Left lung (tissue), 10 donors: Measurements from ENCODE around the gene PCGF3. TPM values are rescaled to one million over a fixed set of nuclear protein-coding genes. Genes with fewer than 3 reads are reported as not detected.

Experiments used
- ATAC-seq: fragments of 200-7000 bp; cut with Tn5 transposase; one replicate; pipeline ENCODE4 v1.9.1; 2020; ENCODE audit warnings: moderate library complexity
- DNase-seq, 4 donors: peaks; one replicate each; pipeline ENCODE4 v3.0.0-alpha.2; 2013 to 2020
- H3K27ac ChIP-seq, 2 donors: fragments of 200-600 bp; sonication (generic) in 1 of 2; one replicate each; pipeline versions ENCODE4 v1.5.0 to v1.8.0; 2020 to 2021
- H3K27me3 ChIP-seq, 2 donors: fragments of 200-600 bp; sonication (generic) in 1 of 2; one replicate each; pipeline versions ENCODE4 v1.5.0 to v1.8.0; 2020 to 2021
- H3K36me3 ChIP-seq, 2 donors: fragments of 200-600 bp; sonication (generic) in 1 of 2; one replicate each; pipeline versions ENCODE4 v1.5.0 to v1.8.0; 2020 to 2021
- H3K4me1 ChIP-seq, 2 donors: fragments of 200-600 bp; one replicate each; pipeline ENCODE4 v1.8.0; 2021
- H3K4me3 ChIP-seq, 2 donors: fragments of 200-600 bp; sonication (generic) in 1 of 2; one replicate each; pipeline versions ENCODE4 v1.5.0 to v1.8.0; 2020 to 2021; ENCODE audit warnings: mild to moderate bottlenecking in 1 of 2
- H3K9me3 ChIP-seq, 2 donors: fragments of 200-600 bp; sonication (generic) in 1 of 2; one replicate each; pipeline versions ENCODE4 v1.5.0 to v1.8.0; 2020 to 2021
- intact Hi-C, 2 donors: fragments of 100-400 bp; cut with DNase I; formaldehyde crosslinking; loops; one replicate each; pipeline versions ENCODE4 v1.11.2 to v1.14.2; 2022
- polyA plus RNA-seq, 6 donors: library from polyadenylated mRNA; unstranded; fragments of 120-200 nt; gene quantifications; one replicate each; pipeline ENCODE4 v1.2.1, GENCODE V29; 2013; ENCODE audit not compliant: insufficient read length in 6 of 6
- total RNA-seq, 2 donors: library from RNA; stranded (reverse); fragmentation: NEBNext Ultra II Directional; extraction: Animal tissue kit (Norgen Biotek cat#: 25700); gene quantifications; one replicate each; pipeline ENCODE4 v1.2.1, GENCODE V29; 2021
- TF ChIP-seq, protein P1 (sequence below), 2 donors: fragments of 200-600 bp; sonication (generic) in 1 of 2; IDR thresholded peaks; one replicate each; pipeline versions ENCODE4 v1.5.0 to v1.8.0; 2021; ENCODE audit warnings: antibody characterized with exemption in 2 of 2
- donor health status: DM: no; HTN: yes; CAD: no.
- donor health status: DM: no; HTN: no; CAD: no.

PCGF3 gene
- total and polyA plus RNA-seq, 8 donors, result 43.7 to 110 (median 88.7) TPM

- peak overlapping the region in 1 of 2 donors; percentile 6 for H3K4me3 ChIP-seq
These were observed 3.0 kb downstream of the PCGF3 start for GRCh38 chr4:708631-708933.

DNA sequence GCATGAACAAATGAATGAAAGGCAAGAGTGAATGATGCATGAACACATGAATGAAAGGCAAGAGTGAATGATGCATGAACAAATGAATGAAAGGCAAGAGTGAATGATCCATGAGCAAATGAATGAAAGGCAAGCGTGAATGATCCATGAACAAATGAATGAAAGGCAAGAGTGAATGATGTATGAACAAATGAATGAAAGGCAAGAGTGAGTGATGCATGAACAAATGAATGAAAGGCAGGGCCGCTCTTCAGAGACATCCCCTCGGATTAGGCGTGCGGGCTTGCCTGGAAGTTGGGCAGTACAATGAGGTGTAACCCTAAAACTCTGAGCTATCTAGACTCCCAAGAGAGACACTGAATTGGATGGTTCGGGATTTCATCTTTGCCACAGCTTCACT, 3.7 kb downstream of the PCGF3 start:
- Histone ChIP-seq H3K27me3 (no peaks in the 10 kb centered on the region), H3K4me1 (peaks cover 13 to 34% of the 10 kb centered on the region in 2 donors), H3K4me3 (no peak overlapping the region), H3K9me3 (no peaks in the 10 kb centered on the region), H3K36me3 (peaks cover 0 to 5% of the 10 kb centered on the region in 2 donors), H3K27ac (peak overlapping the region in 1 of 2 donors; percentile 38)
- TF ChIP-seq, protein P1, sequence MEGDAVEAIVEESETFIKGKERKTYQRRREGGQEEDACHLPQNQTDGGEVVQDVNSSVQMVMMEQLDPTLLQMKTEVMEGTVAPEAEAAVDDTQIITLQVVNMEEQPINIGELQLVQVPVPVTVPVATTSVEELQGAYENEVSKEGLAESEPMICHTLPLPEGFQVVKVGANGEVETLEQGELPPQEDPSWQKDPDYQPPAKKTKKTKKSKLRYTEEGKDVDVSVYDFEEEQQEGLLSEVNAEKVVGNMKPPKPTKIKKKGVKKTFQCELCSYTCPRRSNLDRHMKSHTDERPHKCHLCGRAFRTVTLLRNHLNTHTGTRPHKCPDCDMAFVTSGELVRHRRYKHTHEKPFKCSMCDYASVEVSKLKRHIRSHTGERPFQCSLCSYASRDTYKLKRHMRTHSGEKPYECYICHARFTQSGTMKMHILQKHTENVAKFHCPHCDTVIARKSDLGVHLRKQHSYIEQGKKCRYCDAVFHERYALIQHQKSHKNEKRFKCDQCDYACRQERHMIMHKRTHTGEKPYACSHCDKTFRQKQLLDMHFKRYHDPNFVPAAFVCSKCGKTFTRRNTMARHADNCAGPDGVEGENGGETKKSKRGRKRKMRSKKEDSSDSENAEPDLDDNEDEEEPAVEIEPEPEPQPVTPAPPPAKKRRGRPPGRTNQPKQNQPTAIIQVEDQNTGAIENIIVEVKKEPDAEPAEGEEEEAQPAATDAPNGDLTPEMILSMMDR (IDR thresholded peaks at IDR 0.05), result no peak
- DNase-seq (no peak), ATAC-seq (no peak)
- intact Hi-C loops, result no loop called here

More at GRCh38 chr4:708631-708933, 3.0 kb downstream of the PCGF3 start:
- Histone ChIP-seq H3K4me1 (peaks cover 13 to 34% of the 10 kb centered on the region in 2 donors), H3K9me3 (no peaks in the 10 kb centered on the region), H3K36me3 (no peaks in the 10 kb centered on the region), H3K27me3 (no peaks in the 10 kb centered on the region), H3K27ac (no peak overlapping the region)
- DNase-seq (no peak), ATAC-seq (no peak)
- TF ChIP-seq, protein P1 (IDR thresholded peaks at IDR 0.05), result no peak
- intact Hi-C loops, result no loop called here

- TF ChIP-seq, protein P1 (IDR thresholded peaks at IDR 0.05), result no peak
- H3K4me3 ChIP-seq, result no peak overlapping the region
- H3K4me1 ChIP-seq, result peaks cover 13 to 34% of the 10 kb centered on the region in 2 donors
- peaks cover 0 to 8% of the 10 kb centered on the region in 2 donors for H3K36me3 ChIP-seq
- no peak for DNase-seq
- intact Hi-C loops, result no loop called here
- ATAC-seq, result no peak
- no peaks in the 10 kb centered on the region for H3K27me3 ChIP-seq
- H3K27ac ChIP-seq, result peak overlapping the region in 1 of 2 donors; percentile 38
- H3K9me3 ChIP-seq, result no peaks in the 10 kb centered on the region
These were observed 4.5 kb downstream of the PCGF3 start for GRCh38 chr4:710116-710515.

DNA sequence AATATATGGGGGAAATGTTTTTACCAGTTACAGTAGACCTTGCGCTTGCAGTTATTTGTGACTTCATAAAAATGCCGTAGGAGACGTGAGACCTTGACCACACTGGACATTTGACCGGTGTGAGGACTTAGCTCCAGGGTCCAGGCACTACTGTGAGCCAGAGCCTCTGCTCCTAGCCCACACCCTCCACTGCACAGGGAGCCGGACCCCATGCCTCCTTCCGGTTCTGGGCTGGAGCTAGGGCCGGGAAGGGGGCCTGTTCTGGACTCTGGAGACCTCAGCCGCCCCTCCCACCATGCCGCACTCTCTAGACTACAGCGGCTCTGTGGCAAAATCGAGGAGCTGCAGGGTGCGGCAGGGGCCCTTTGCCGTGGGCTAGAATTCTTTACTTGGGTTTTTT, 5.3 kb downstream of the PCGF3 start:
- ATAC-seq, result no peak
- intact Hi-C loops, result no loop called here
- TF ChIP-seq, protein P1 (IDR thresholded peaks at IDR 0.05), result no peak
- Histone ChIP-seq H3K4me1 (peaks cover 13 to 34% of the 10 kb centered on the region in 2 donors), H3K27me3 (no peaks in the 10 kb centered on the region), H3K9me3 (no peaks in the 10 kb centered on the region), H3K36me3 (peaks cover 0 to 8% of the 10 kb centered on the region in 2 donors), H3K4me3 (no peak overlapping the region), H3K27ac (no peak overlapping the region)
- DNase-seq, result no peak

DNA sequence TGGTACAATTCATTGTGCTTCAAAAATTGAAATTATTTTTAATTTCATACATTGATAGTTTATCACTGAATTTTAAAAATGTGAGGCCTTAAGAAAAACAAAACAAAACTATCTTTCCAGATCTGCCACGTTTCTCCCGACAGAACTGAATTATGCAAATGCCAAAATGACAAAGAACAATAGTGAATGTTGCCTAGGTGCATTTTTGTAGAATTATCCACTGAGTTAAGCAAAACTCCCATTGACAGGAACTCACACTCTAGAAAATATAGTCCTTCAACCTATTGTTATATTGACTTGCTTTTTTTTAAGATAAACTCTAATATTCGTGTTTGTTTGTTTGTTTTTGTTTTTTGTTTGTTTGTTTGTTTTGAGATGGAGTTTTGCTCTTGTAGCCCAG, 6.5 kb downstream of the PCGF3 start:
- intact Hi-C loops, result no loop called here
- TF ChIP-seq, protein P1 (IDR thresholded peaks at IDR 0.05), result no peak

More for the DNA sequence above, 6.5 kb downstream of the PCGF3 start:
- DNase-seq (no peak), ATAC-seq (no peak)
- no peaks in the 10 kb centered on the region for H3K9me3 ChIP-seq
- H3K27me3 ChIP-seq, result no peaks in the 10 kb centered on the region
- peaks cover 0 to 8% of the 10 kb centered on the region in 2 donors for H3K36me3 ChIP-seq
- H3K27ac ChIP-seq, result no peak overlapping the region
- H3K4me1 ChIP-seq, result peaks cover 10 to 30% of the 10 kb centered on the region in 2 donors
- H3K4me3 ChIP-seq, result no peak overlapping the region
